SU-DHL-6 (cell line): Measurements from ENCODE around the gene LRRFIP1.

Source experiments
- CTCF ChIP-seq: fragments of 200-600 bp; sonication (generic); IDR thresholded peaks from one replicate; pipeline ENCODE4 v1.5.1; 2017; ENCODE audit warnings: antibody characterized with exemption, mild to moderate bottlenecking, low read length, moderate library complexity; ENCODE audit not compliant: insufficient read depth, poor library complexity, severe bottlenecking
- EZH2phosphoT487 ChIP-seq: fragments of 200-600 bp; sonication (generic), shearing (Covaris generic); conservative IDR thresholded peaks from 2 replicates; pipeline ENCODE4 v1.6.1; 2018; ENCODE audit warnings: mild to moderate bottlenecking, antibody characterized with exemption, low read length, moderate library complexity, mixed read lengths

GRCh38 chr2:237625216-237625705 lies 2.1 kb upstream of the LRRFIP1 start:
- TF ChIP-seq CTCF: no peak
- TF ChIP-seq EZH2phosphoT487: no peak
